Trophoblast cell (in vitro differentiated cells and primary cell): ENCODE measurements around the gene SUN2.
A peak's percentile ranks its signal among the peaks of the same experiment; 100 is the strongest.

Source experiments
- DNase-seq, 2 donors: peaks; one replicate each; pipeline ENCODE4 v3.0.0-alpha.2; 2016
- H2AFZ ChIP-seq: 2 replicates; pipeline ENCODE4 v1.6.1; 2013; ENCODE audit warnings: low read length, moderate library complexity, mild to moderate bottlenecking; ENCODE audit not compliant: insufficient read depth, poor library complexity
- H2AK5ac ChIP-seq: 2 replicates; pipeline ENCODE4 v1.6.1; 2013; ENCODE audit warnings: mild to moderate bottlenecking, low read length
- H2BK120ac ChIP-seq: 2 replicates; pipeline ENCODE4 v1.6.1; 2013; ENCODE audit warnings: low read length, mild to moderate bottlenecking, moderate library complexity; ENCODE audit not compliant: insufficient read depth, poor library complexity
- H2BK12ac ChIP-seq: 2 replicates; pipeline ENCODE4 v1.6.1; 2013; ENCODE audit warnings: mild to moderate bottlenecking, low read length, moderate library complexity
- H2BK5ac ChIP-seq: 2 replicates; pipeline ENCODE4 v1.6.1; 2013; ENCODE audit warnings: low read length, low read depth, moderate library complexity, mild to moderate bottlenecking; ENCODE audit not compliant: poor library complexity
- H3K14ac ChIP-seq: 2 replicates; pipeline ENCODE4 v1.6.1; 2013; ENCODE audit warnings: mild to moderate bottlenecking, low read length
- H3K18ac ChIP-seq: 2 replicates; pipeline ENCODE4 v1.6.1; 2013; ENCODE audit warnings: mild to moderate bottlenecking, low read length
- H3K23ac ChIP-seq: 2 replicates; pipeline ENCODE4 v1.6.1; 2013; ENCODE audit warnings: low read length
- H3K27ac ChIP-seq: 2 replicates; pipeline ENCODE4 v1.5.1; 2013; ENCODE audit warnings: low read depth, mild to moderate bottlenecking, inconsistent platforms, low read length, moderate library complexity
- H3K27me3 ChIP-seq: 2 replicates; pipeline ENCODE4 v1.6.1; 2013; ENCODE audit warnings: inconsistent platforms, mild to moderate bottlenecking, low read length, moderate library complexity; ENCODE audit not compliant: insufficient read depth
- H3K36me3 ChIP-seq, 2 experiments: 1 replicate in 1 of 2; 2 replicates in 1 of 2; pipeline ENCODE4 v1.6.1; 2013; ENCODE audit warnings: low read length in 2 of 2, mild to moderate bottlenecking in 2 of 2, moderate library complexity in 1 of 2; ENCODE audit not compliant: insufficient read depth in 2 of 2, control insufficient read depth in 1 of 2
- H3K4ac ChIP-seq: 2 replicates; pipeline ENCODE4 v1.6.1; 2013; ENCODE audit warnings: low read depth, mild to moderate bottlenecking, low read length, moderate library complexity
- H3K4me1 ChIP-seq, 2 experiments: 1 replicate in 1 of 2; 2 replicates in 1 of 2; pipeline ENCODE4 v1.6.1; 2013; ENCODE audit warnings: low read length in 2 of 2, mild to moderate bottlenecking in 2 of 2, moderate library complexity in 1 of 2; ENCODE audit not compliant: insufficient read depth in 2 of 2, control insufficient read depth in 1 of 2
- H3K4me2 ChIP-seq: 2 replicates; pipeline ENCODE4 v1.6.1; 2013; ENCODE audit warnings: inconsistent platforms, mild to moderate bottlenecking, low read length, moderate library complexity
- H3K4me3 ChIP-seq: 2 replicates; pipeline ENCODE4 v1.5.1; 2013; ENCODE audit warnings: mild to moderate bottlenecking, low read depth, low read length, inconsistent platforms
- H3K79me1 ChIP-seq: one replicate; pipeline ENCODE4 v1.6.1; 2013; ENCODE audit warnings: low read length
- H3K79me2 ChIP-seq: 2 replicates; pipeline ENCODE4 v1.6.1; 2013; ENCODE audit warnings: low read length, mild to moderate bottlenecking; ENCODE audit not compliant: control insufficient read depth, insufficient read depth, poor library complexity
- H3K9ac ChIP-seq: 2 replicates; pipeline ENCODE4 v1.6.1; 2013; ENCODE audit warnings: mild to moderate bottlenecking, low read length
- H3K9me3 ChIP-seq: 2 replicates; pipeline ENCODE4 v1.6.1; 2013; ENCODE audit warnings: low read depth, mild to moderate bottlenecking, control low read depth, inconsistent platforms, low read length; ENCODE audit not compliant: insufficient read depth
- H4K12ac ChIP-seq: 2 replicates; pipeline ENCODE4 v1.6.1; 2013; ENCODE audit warnings: low read depth, mild to moderate bottlenecking, low read length, moderate library complexity
- H4K8ac ChIP-seq: 2 replicates; pipeline ENCODE4 v1.6.1; 2013; ENCODE audit warnings: low read depth, mild to moderate bottlenecking, low read length, moderate library complexity
- H4K91ac ChIP-seq: one replicate; pipeline ENCODE4 v1.6.1; 2013; ENCODE audit warnings: low read depth, mild to moderate bottlenecking, low read length, moderate library complexity
- WGBS: extraction: QIAGEN DNeasy Blood & Tissue Kit; methylation state at CpG from one replicate; pipeline ENCODE4 v1.1.7; 2013; ENCODE audit warnings: missing lambda C conversion rate; ENCODE audit not compliant: insufficient read length, insufficient coverage; ENCODE audit errors: extremely low coverage; 5-methylcytosine and 5-hydroxymethylcytosine counted together

The SUN2 gene

GRCh38 chr22:38767313-38767712 lies 11.5 kb upstream of the SUN2 start:
- H2AFZ ChIP-seq = no peak overlapping the region
- H2BK12ac ChIP-seq = no peak overlapping the region
- no CpG with 5 or more reads among the region's 9 CpGs for WGBS
- H3K9ac ChIP-seq = no peak overlapping the region
- no peak overlapping the region for H2AK5ac ChIP-seq
- no peaks in the 10 kb centered on the region for H3K4me1 ChIP-seq
- no peak overlapping the region for H3K4me3 ChIP-seq
- no peaks in the 10 kb centered on the region for H3K27me3 ChIP-seq
- H3K23ac ChIP-seq = no peak overlapping the region
- no peak overlapping the region for H3K4ac ChIP-seq
- H3K14ac ChIP-seq = no peak overlapping the region
- no peak overlapping the region for H3K27ac ChIP-seq
- H4K91ac ChIP-seq = no peak overlapping the region
- H4K12ac ChIP-seq = no peak overlapping the region
- no peak overlapping the region for H3K18ac ChIP-seq
- H3K79me2 ChIP-seq = no peaks in the 10 kb centered on the region
- H3K9me3 ChIP-seq = no peaks in the 10 kb centered on the region
- H4K8ac ChIP-seq = no peak overlapping the region
- H2BK120ac ChIP-seq = no peak overlapping the region
- H3K79me1 ChIP-seq = no peaks in the 10 kb centered on the region
- DNase-seq = no peak
- no peak overlapping the region for H3K4me2 ChIP-seq
- no peak overlapping the region for H2BK5ac ChIP-seq
- no peaks in the 10 kb centered on the region for H3K36me3 ChIP-seq

GRCh38 chr22:38766076-38766777 lies 10.4 kb upstream of the SUN2 start:
- no CpG with 5 or more reads among the region's 14 CpGs for WGBS
- no peak overlapping the region for H3K27ac ChIP-seq
- DNase-seq = peak; percentile 86 to 94
- no peaks in the 10 kb centered on the region for H3K36me3 ChIP-seq
- no peak overlapping the region for H2BK5ac ChIP-seq
- no peaks in the 10 kb centered on the region for H3K79me2 ChIP-seq
- H4K91ac ChIP-seq = no peak overlapping the region
- no peak overlapping the region for H4K12ac ChIP-seq
- H3K18ac ChIP-seq = no peak overlapping the region
- no peak overlapping the region for H3K4ac ChIP-seq
- H2AK5ac ChIP-seq = no peak overlapping the region
- H3K4me3 ChIP-seq = no peak overlapping the region
- H2BK12ac ChIP-seq = no peak overlapping the region
- H3K4me2 ChIP-seq = no peak overlapping the region
- H3K4me1 ChIP-seq = no peaks in the 10 kb centered on the region
- no peak overlapping the region for H2BK120ac ChIP-seq
- H2AFZ ChIP-seq = no peak overlapping the region
- no peaks in the 10 kb centered on the region for H3K9me3 ChIP-seq
- no peak overlapping the region for H4K8ac ChIP-seq
- no peak overlapping the region for H3K23ac ChIP-seq
- no peak overlapping the region for H3K9ac ChIP-seq
- H3K14ac ChIP-seq = no peak overlapping the region
- no peaks in the 10 kb centered on the region for H3K27me3 ChIP-seq
- no peaks in the 10 kb centered on the region for H3K79me1 ChIP-seq

- Histone ChIP-seq H3K9ac (no peak overlapping the region), H3K4me1 (no peaks in the 10 kb centered on the region), H3K36me3 (no peaks in the 10 kb centered on the region), H3K4me3 (no peak overlapping the region), H3K18ac (no peak overlapping the region), H2BK12ac (no peak overlapping the region), H3K14ac (no peak overlapping the region), H2BK120ac (no peak overlapping the region), H2BK5ac (no peak overlapping the region), H2AFZ (no peak overlapping the region), H3K79me2 (no peaks in the 10 kb centered on the region), H3K79me1 (no peaks in the 10 kb centered on the region), H4K8ac (no peak overlapping the region), H3K9me3 (no peaks in the 10 kb centered on the region), H4K12ac (no peak overlapping the region), H2AK5ac (no peak overlapping the region), H3K23ac (no peak overlapping the region), H3K27me3 (no peaks in the 10 kb centered on the region), H3K4ac (no peak overlapping the region), H3K27ac (no peak overlapping the region), H3K4me2 (no peak overlapping the region), H4K91ac (no peak overlapping the region)
- no peak for DNase-seq
- no CpG with 5 or more reads among the region's 11 CpGs for WGBS
These were observed 6.8 kb upstream of the SUN2 start for GRCh38 chr22:38762551-38762983.

DNA sequence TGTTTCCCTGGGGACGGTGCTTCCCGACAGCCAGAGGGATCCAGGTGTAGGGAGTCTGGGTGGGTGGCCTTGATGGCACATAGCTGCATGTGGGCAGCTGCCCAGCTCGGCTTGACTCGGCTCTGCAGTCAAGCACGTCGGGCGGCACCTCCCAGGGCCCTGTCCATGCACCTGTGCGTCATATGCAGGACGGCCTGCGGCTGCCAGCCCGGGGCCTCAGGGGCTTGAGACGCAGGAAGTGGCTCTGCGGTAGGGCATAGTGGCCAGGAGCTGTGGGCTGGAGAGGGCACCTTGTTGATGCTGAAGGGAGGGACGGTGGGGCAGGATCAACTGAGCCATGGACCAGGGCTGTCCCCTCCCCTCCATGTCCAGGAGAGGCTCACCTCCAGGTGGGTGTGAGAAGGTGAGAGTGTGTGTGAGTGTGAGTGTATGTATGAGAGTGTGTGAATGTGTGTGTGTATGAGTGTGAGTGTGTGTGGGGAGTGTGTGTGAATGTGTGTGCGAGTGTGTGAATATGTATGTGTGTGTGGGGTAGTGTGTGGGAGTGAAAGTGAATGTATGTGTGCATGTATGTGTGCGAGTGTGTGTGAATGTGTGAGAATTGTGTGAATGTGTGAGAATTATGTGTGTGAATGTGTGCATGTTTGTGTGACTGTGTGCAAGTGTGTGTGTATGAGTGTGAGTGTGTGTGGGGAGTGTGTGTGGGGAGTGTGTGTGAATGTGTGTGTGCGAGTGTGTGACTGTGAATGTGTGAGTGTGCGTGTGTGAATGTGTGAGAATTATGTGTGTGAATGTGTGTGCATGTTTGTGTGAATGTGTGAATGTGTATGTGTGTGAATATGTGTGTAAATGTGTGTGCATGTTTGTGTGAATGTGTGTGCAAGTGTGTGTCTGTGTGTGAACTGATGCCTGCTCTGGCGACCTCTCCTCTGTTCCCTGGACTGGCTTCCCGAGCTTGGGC lies 5.7 kb upstream of the SUN2 start:
- H4K91ac ChIP-seq = no peak overlapping the region
- H3K79me1 ChIP-seq = no peaks in the 10 kb centered on the region
- no peak overlapping the region for H2BK5ac ChIP-seq
- no peaks in the 10 kb centered on the region for H3K27me3 ChIP-seq
- no peak overlapping the region for H3K9ac ChIP-seq
- H2AK5ac ChIP-seq = no peak overlapping the region
- no peak overlapping the region for H3K27ac ChIP-seq
- H3K4me3 ChIP-seq = peak overlapping the region; percentile 25
- no peak overlapping the region for H3K18ac ChIP-seq
- no peak overlapping the region for H4K8ac ChIP-seq
- H3K4me2 ChIP-seq = no peak overlapping the region
- no peak overlapping the region for H2AFZ ChIP-seq
- no peak overlapping the region for H2BK120ac ChIP-seq
- no peaks in the 10 kb centered on the region for H3K79me2 ChIP-seq
- 100% methylated on average over 4 of the region's 20 CpGs for WGBS
- H3K9me3 ChIP-seq = no peaks in the 10 kb centered on the region
- H3K14ac ChIP-seq = no peak overlapping the region
- H3K4ac ChIP-seq = no peak overlapping the region
- H3K23ac ChIP-seq = no peak overlapping the region
- H4K12ac ChIP-seq = no peak overlapping the region
- H2BK12ac ChIP-seq = no peak overlapping the region
- DNase-seq = peak in 1 of 2 donors; percentile 65
- H3K36me3 ChIP-seq = no peaks in the 10 kb centered on the region
- H3K4me1 ChIP-seq = peaks cover 5% of the 10 kb centered on the region in 2 experiments
